IPS-18c (cell line): Measurements from ENCODE around the gene ACSL1.
A peak's percentile ranks its signal among the peaks of the same experiment; 100 is the strongest.

ENCODE experiments used
- H3K4me3 ChIP-seq: 2 replicates; pipeline ENCODE4 v1.7.0; 2013; ENCODE audit warnings: low read depth, mild to moderate bottlenecking, low read length, moderate library complexity; ENCODE audit not compliant: insufficient read depth
- H3K9me3 ChIP-seq: one replicate; pipeline ENCODE4 v1.6.1; 2013; ENCODE audit warnings: mild to moderate bottlenecking, low read length, moderate library complexity; ENCODE audit not compliant: control insufficient read depth, insufficient read depth

ACSL1 gene

DNA sequence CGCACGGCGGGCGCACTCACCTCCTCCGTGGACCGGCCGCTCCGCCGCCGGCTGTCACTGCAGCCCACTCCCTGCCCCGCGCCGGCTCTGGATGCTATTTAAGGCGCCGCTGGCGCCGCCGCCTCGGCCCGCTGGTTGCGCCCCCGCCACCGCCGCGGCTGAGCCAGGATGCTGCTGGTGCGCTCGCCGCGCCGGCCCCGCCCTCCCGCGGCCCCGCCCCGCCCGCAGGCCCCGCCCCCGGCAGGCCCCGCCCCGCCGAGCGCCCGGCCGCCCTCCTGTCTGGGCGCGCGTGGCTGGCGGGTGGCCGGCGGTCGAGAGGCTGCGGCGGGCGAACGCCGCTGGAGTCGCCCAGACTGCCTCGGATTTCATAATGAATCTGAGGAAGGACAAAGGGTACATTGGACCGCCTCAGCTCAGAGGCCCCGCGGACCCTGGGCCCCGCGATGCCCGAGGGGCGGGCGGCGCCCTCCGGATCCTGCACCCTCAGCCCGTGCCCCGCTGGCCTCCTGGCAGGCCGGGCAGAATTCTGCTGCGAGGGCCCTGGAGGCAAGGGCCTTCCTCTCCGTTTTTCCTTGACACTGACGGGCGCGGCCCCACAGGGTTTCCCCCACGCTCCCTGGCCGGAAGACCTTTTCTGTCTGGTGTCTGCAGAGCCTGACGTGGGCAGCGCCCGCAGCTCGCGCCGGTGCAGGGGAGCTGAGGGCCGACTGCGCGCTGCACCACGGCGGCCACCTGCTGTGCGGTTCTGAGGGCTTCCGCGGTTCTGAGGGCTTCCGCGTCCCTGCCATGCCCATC is at the start of gene ACSL1:
Gene ACSL1 (minus strand): TSS at position 73 of the 795 bp plus-strand sequence. CDS start 22,454 bp downstream, outside the sequence.
- H3K9me3 ChIP-seq: no peaks in the 10 kb centered on the region
- peak within 1 kb of the TSS; percentile 76 for H3K4me3 ChIP-seq

- H3K9me3 ChIP-seq: no peaks in the 10 kb centered on the region
Observed at GRCh38 chr4:184873054-184873453, 47.3 kb upstream of the ACSL1 start.

GRCh38 chr4:184870718-184871117 is 45.0 kb upstream of the ACSL1 start:
- Histone ChIP-seq H3K4me3 (no peak overlapping the region), H3K9me3 (no peaks in the 10 kb centered on the region)

More at GRCh38 chr4:184873054-184873453, 47.3 kb upstream of the ACSL1 start:
- H3K4me3 ChIP-seq: no peak overlapping the region

DNA sequence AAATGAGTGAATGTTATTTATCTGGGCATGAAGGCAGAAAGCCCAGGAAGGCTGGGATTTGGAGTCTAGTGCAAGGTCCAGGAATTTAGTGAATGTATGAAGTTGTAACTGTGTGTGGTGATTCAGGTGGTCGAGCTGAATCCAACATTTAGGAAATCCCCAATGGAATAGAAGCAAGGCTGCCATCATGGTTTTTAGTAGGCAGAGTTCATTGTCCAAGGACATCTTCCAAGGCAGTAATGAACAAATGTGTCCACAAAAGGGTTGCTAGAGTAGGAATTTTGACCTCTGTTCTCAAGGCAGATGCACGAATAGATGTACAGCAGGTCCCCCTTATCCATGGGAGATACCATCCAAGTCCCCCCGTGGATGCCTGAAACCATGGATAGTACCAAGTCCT is 42.9 kb upstream of the ACSL1 start:
- Histone ChIP-seq H3K4me3 (no peak overlapping the region), H3K9me3 (no peaks in the 10 kb centered on the region)

- Histone ChIP-seq H3K4me3 (no peak overlapping the region), H3K9me3 (no peaks in the 10 kb centered on the region)
Observed at GRCh38 chr4:184863916-184864315, 38.1 kb upstream of the ACSL1 start.

DNA sequence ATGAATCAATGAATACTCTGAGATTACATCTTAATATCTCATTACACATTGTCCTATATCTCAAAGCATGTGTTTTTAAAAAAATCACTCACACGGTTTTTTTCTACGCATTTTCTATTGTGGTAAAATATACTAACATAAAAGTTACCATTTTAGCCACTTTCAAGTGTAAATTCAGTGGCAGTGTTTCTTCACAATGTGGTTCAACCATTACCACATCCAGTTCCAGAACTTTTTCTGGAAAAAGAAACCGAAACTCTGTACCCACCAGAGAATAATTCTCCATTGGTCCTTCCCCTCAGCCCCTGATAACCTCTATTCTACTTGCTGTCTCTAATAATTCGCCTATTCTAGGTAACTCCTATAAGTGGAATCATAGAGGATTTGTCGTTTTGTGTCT is 35.3 kb upstream of the ACSL1 start:
- H3K4me3 ChIP-seq: no peak overlapping the region
- no peaks in the 10 kb centered on the region for H3K9me3 ChIP-seq

DNA sequence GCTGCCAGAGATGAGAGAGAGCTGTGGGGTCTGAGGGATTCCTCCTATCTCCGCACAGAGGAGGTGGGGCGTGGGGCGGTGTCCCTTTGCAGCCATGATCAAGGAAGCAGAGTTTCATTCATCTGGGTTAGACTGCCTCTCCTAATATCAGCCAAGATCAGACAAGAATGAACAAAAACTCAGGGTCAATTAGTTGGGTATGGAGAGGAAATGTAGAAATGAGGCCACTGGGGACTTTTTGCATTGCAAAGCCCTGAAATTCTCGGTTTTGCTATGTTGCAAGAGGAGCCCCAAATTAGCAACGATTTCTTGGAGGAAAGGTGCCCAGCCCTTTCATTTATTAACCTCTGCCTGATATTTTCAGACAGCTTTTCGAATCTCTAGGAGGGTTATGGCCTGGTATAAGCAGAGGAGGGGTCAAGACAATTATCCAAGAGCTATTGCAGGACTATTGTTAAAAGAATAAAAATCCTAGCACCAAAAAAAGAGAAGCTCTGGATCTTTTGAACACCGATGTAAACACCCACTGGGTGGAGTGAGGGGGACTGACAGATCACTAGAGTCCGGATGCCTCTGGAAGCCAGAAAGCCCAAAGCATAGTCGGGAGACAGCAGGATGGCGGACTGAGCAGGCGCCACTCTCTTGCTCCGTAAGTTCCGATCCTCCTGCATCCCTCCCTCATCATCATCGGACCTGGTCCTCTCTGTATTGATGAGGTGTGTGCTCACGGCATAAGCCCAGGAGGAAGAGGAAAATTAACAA is 34.4 kb upstream of the ACSL1 start:
- H3K4me3 ChIP-seq: no peak overlapping the region
- H3K9me3 ChIP-seq: no peaks in the 10 kb centered on the region

GRCh38 chr4:184857441-184858121 is 31.8 kb upstream of the ACSL1 start:
- Histone ChIP-seq H3K9me3 (no peaks in the 10 kb centered on the region), H3K4me3 (no peak overlapping the region)

GRCh38 chr4:184856277-184856609 is 30.5 kb upstream of the ACSL1 start:
- Histone ChIP-seq H3K4me3 (no peak overlapping the region), H3K9me3 (no peaks in the 10 kb centered on the region)

DNA sequence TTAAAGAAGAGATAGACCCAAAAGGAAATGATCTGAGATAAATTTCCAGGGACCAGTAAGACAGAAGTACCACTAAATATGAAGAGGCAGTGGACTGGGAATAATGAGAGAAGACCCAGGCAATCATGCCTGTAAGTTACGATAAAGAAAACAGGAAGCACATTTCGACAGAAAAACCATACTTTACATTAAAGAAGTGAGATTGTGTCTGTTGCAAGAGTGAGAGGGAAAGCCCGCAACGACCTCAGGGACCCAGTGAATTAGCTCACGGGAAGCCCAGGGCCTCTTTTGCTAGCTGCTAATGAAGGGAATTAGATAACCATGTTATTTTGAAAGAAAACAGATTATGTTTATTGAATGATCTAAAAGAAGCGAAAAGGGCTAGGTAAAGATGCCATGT is 28.9 kb upstream of the ACSL1 start:
- no peak overlapping the region for H3K4me3 ChIP-seq

DNA sequence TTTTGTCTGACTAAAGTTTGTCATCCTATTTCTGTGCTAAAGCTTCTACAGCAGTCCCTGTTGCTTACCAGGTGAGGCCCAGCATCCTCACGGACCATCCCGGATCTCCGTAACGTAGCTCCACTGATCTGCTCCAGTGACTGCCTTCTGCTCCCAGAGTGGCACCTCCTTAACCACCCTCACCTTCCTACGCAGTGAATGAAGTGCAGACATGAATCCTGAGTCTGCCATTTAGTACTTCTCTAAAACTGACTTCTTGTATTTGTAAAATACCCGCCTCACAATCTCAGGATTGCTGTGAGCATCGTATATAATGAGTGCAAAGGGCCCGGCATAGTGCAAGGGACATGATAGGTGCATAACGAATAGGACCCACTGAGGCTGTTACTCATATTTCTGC is 27.7 kb upstream of the ACSL1 start:
- Histone ChIP-seq H3K4me3 (no peak overlapping the region), H3K9me3 (no peaks in the 10 kb centered on the region)

More for the DNA sequence above, 28.9 kb upstream of the ACSL1 start:
- H3K9me3 ChIP-seq: no peaks in the 10 kb centered on the region

GRCh38 chr4:184851886-184852285 is 26.1 kb upstream of the ACSL1 start:
- Histone ChIP-seq H3K9me3 (no peaks in the 10 kb centered on the region), H3K4me3 (no peak overlapping the region)

- no peak overlapping the region for H3K4me3 ChIP-seq
- H3K9me3 ChIP-seq: no peaks in the 10 kb centered on the region
Observed at GRCh38 chr4:184851200-184851541, 25.4 kb upstream of the ACSL1 start.

DNA sequence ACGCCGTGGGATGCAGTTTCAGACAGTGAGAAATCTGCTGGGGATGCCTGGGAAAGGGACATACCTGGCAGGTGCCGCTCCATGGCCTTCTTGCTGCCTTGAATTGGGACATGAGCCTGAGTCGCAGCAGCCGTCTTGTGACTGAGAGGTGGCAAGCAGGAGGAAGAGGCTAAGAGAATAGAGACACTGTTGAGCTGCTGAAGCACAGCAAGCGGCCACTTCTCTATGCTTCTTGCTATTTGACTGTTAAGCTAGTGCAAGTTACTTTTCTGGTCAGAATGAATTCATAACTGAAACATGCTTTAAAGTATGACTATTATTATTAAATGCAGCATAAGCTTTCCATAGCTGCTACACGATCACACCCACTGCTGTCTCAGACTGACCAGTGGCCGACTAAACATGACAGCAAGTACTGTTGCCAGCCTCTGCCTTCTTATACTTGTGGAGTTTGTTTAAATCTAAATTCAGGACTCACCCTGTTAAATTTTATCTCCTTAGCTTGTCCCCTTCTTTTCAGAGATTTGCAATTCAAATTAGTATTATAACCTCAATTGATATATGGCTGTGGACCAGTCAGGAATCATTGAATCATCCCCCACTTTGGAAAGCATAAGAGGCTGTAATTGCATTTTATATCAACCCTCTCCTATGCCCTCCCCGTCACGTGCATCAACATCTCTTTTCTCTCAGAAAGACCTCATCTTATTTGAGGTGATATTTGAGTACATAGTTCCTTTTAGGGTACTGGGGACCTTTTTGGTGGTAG is 24.8 kb upstream of the ACSL1 start:
- H3K4me3 ChIP-seq: no peak overlapping the region
- H3K9me3 ChIP-seq: no peaks in the 10 kb centered on the region

DNA sequence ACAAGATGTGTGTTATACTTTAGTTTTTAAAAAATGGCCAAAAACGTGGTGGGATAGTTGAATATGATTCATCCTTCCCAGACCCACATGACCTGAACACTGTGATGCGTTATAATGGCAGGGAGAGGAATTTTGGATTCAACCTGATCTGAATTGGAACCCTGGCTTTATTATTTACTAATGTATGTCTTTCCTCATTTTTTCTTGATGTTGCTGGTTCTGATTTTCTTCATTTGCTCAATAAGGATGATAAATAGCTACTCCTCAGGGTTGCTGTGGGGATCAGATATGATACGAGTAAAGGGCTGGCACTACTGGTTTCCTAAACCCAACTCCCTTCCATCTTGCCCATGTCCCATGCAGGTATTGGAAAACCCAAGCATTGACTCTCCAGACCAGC is 24.2 kb upstream of the ACSL1 start:
- H3K9me3 ChIP-seq: no peaks in the 10 kb centered on the region
- no peak overlapping the region for H3K4me3 ChIP-seq

DNA sequence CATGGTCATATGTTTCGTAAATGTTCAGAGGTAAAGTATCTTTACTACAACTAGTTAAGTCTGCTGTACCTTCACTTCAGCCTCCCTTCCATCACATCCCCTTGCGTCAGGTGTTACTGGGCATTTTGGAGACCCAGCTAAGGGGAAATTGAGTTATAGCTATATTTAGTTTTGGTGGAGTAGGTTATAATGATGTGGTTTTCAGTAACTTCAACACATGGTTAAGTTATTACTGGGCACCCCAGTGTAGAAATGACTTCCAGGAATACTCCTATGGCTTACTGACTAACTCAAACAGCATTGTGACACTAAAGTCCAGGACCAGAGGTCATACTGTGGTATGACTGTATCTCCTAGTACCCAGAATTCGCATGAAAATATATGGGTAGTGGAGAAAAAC is 23.4 kb upstream of the ACSL1 start:
- Histone ChIP-seq H3K9me3 (no peaks in the 10 kb centered on the region), H3K4me3 (no peak overlapping the region)

DNA sequence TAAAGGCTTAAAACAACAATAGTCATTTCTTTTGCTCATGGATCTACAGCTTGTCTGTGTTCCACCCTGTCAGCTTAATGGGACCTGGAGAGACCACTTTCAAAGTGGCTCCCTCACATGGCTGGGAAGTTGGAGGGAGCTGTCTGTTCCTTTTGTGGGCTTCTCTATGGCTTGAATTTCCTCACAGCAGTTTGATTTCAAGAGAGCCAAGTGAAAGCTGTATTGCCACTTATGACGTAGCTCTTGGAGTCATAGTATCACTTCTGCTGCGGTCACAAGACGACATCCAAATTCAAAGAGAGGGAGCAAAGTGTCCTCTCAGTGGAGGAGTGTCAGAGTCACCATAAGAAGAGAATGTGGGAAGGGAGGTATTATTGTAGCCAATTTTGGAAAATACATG is 22.7 kb upstream of the ACSL1 start:
- Histone ChIP-seq H3K9me3 (no peaks in the 10 kb centered on the region), H3K4me3 (no peak overlapping the region)
